Mesothelial cell of epicardium (in vitro differentiated cells): ENCODE data around the gene ZFX. TPM values are rescaled to one million over a fixed set of nuclear protein-coding genes. Genes with fewer than 3 reads are reported as not detected.

Experiments
- DNase-seq, 2 experiments: peaks; one replicate each; pipeline ENCODE4 v3.0.0; 2021; ENCODE audit warnings: low spot score in 2 of 2; ENCODE audit not compliant: unreplicated experiment in 2 of 2
- H3K27ac Mint-ChIP-seq: 2 replicates; pipeline ENCODE4 v1.8.0; 2021; ENCODE audit warnings: mixed read lengths
- H3K27me3 Mint-ChIP-seq: 2 replicates; pipeline ENCODE4 v1.8.0; 2021; ENCODE audit warnings: low read depth, mixed read lengths
- H3K36me3 Mint-ChIP-seq: 2 replicates; pipeline ENCODE4 v1.8.0; 2021; ENCODE audit warnings: mixed read lengths
- H3K4me1 Mint-ChIP-seq: 2 replicates; pipeline ENCODE4 v1.8.0; 2021; ENCODE audit warnings: mixed read lengths
- H3K4me3 Mint-ChIP-seq: 2 replicates; pipeline ENCODE4 v1.8.0; 2021; ENCODE audit warnings: mild to moderate bottlenecking, moderate library complexity, mixed read lengths
- H3K9me3 Mint-ChIP-seq: 2 replicates; pipeline ENCODE4 v1.8.0; 2021; ENCODE audit warnings: mixed read lengths
- total RNA-seq: library from RNA; stranded (reverse); gene quantifications from 3 replicates; pipeline ENCODE4 v1.2.1, GENCODE V29; 2021
- TF ChIP-seq, protein P1 (sequence below): fragments of 200-600 bp; sonication (generic); IDR thresholded peaks from one replicate; pipeline ENCODE4 v1.5.0; 2021; ENCODE audit warnings: antibody characterized with exemption; ENCODE audit not compliant: unreplicated experiment

The ZFX gene
- total RNA-seq, 1 donor from 2014 or later = 131 TPM

DNA sequence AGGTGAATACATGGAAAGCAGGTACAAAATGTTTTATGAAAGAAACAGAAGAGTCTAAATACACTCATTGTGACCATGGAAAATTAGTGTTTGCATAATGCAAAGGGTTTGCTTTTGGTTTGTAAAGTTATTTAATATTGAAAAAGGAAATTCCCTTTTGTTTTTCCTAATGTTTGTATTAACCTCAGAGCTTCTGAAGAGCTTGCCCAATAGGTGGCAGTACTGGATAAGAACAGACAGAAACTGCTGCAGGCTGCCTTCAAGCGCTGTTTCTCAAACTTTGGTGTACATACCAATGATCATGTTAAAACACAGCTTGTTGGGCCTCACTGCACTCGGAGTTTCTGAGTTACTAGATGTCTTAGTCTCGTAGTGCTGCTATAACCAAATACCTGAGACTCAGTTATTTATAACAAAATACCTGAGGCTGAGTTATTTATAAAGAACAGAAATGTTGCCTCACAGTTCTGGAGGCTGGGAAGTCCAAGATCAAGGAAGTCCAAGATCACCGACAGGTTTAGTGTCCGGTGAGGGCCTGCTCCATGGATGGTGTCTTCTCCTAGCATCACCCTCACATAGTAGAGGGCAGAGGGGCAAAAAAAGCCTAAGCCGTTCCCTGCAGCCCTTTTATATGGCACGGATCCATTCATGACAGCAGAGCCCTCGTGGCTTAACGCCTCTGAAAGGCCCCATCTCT lies 110.2 kb downstream of the ZFX start:
- peaks cover 13% of the 10 kb centered on the region for H3K27me3 Mint-ChIP-seq
- peaks cover 8% of the 10 kb centered on the region for H3K9me3 Mint-ChIP-seq
- DNase-seq = no peak
- H3K27ac Mint-ChIP-seq = no peak overlapping the region
- H3K4me3 Mint-ChIP-seq = no peak overlapping the region
- H3K36me3 Mint-ChIP-seq = no peaks in the 10 kb centered on the region
- TF ChIP-seq, protein P1, sequence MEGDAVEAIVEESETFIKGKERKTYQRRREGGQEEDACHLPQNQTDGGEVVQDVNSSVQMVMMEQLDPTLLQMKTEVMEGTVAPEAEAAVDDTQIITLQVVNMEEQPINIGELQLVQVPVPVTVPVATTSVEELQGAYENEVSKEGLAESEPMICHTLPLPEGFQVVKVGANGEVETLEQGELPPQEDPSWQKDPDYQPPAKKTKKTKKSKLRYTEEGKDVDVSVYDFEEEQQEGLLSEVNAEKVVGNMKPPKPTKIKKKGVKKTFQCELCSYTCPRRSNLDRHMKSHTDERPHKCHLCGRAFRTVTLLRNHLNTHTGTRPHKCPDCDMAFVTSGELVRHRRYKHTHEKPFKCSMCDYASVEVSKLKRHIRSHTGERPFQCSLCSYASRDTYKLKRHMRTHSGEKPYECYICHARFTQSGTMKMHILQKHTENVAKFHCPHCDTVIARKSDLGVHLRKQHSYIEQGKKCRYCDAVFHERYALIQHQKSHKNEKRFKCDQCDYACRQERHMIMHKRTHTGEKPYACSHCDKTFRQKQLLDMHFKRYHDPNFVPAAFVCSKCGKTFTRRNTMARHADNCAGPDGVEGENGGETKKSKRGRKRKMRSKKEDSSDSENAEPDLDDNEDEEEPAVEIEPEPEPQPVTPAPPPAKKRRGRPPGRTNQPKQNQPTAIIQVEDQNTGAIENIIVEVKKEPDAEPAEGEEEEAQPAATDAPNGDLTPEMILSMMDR = peak; percentile 47
- H3K4me1 Mint-ChIP-seq = peaks cover 13% of the 10 kb centered on the region

DNA sequence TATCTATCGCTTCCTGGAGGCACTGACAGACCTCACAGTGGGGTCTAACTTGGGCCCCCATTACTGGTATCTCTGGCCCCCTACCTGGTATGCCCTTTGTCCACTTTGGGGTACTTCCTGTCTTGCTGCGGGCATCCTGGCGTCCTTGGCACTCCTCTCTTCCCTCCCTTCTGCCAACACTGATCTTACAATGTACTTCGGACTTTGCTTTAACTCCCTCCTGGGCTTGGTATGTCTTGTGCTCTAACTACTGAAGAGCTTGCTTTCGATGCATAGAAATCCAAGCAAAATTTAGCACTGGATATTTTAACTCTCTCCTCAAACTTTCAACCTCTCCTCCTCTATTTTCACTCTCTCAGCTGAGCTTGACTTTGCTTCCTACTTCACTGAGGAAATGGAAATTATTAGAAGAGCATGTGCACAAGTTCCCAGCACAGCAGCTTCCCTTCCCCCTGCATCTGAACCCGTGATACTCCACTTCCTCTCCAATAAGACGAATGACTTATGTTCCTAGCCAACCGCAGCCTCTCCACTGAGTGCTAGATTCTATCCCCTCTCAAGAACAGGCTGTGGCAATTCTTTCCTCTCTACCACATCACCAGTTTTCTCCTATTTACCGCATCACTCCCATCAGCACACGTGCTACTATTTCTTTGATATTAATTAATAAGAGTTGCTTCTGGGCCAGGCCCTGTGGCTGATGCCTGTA lies 111.5 kb downstream of the ZFX start:
- peak overlapping the region; percentile 41 for H3K27ac Mint-ChIP-seq
- peaks cover 7% of the 10 kb centered on the region for H3K4me1 Mint-ChIP-seq
- peaks cover 8% of the 10 kb centered on the region for H3K9me3 Mint-ChIP-seq
- H3K4me3 Mint-ChIP-seq = no peak overlapping the region
- TF ChIP-seq, protein P1 = no peak
- peaks cover 13% of the 10 kb centered on the region for H3K27me3 Mint-ChIP-seq
- H3K36me3 Mint-ChIP-seq = no peaks in the 10 kb centered on the region
- no peak for DNase-seq

DNA sequence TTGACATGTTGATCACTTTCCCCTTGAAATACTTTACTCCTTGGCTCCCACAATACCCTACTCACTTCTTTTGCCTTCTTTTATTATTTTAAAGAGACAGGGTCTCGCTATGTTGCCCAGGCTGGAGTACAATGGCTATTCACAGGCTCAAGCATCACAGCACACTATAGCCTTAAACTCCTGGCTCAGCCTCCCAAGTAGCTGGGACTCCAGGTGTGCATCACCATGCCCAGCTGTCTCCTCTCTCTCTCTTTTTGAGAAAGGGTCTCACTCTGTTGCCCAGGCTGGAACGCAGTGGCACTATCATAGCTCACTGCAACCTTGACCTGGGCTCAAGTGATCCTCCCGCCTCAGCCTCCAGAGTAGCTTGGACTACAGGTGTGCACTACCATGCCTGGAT lies 112.8 kb downstream of the ZFX start:
- Mint-ChIP-seq H3K36me3 (no peaks in the 10 kb centered on the region), H3K27ac (no peak overlapping the region), H3K4me3 (no peak overlapping the region), H3K4me1 (peaks cover 7% of the 10 kb centered on the region), H3K27me3 (peaks cover 13% of the 10 kb centered on the region), H3K9me3 (no peaks in the 10 kb centered on the region)
- no peak for DNase-seq
- TF ChIP-seq, protein P1 = no peak

DNA sequence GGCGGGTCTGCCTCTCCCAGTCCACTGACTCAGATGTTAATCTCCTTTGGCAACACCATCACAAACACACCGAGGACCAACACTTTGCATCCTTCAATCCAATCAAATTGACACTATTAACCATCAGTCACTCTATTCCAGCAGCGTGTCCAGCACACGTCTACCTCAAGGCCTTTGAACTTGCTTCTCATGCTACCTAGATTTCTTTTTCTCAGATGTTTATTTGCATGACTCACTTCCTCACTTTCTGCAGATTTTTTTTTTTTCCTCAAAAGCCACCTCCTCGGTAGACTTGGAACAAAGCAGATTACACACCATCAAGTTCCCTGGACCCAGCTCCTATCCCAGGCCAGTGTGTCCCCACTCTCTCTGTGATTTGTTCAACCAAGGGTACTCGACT lies 114.9 kb downstream of the ZFX start:
- Mint-ChIP-seq H3K4me1 (peaks cover 7% of the 10 kb centered on the region), H3K27me3 (peaks cover 22% of the 10 kb centered on the region), H3K9me3 (no peaks in the 10 kb centered on the region), H3K4me3 (no peak overlapping the region), H3K36me3 (no peaks in the 10 kb centered on the region), H3K27ac (no peak overlapping the region)
- DNase-seq = no peak
- TF ChIP-seq, protein P1 = no peak

Other genes starting within 250 kb of the ZFX start
- gene APOO, start 241.8 kb upstream of the ZFX start, total RNA-seq = 45.2 to 55.7 TPM (median 50.5 TPM) in 3 replicates
- 0.13 TPM in 1 of 3 replicates, not detected in the others for gene CXorf58, start 241.7 kb upstream of the ZFX start, total RNA-seq
- 21.9 to 23.8 TPM (median 22.2 TPM) in 3 replicates for gene KLHL15, start 122.5 kb upstream of the ZFX start, total RNA-seq
- gene EIF2S3, start 94.8 kb upstream of the ZFX start, total RNA-seq = 460 to 475 TPM (median 474 TPM) in 3 replicates
- gene SUPT20HL2, start 164.3 kb downstream of the ZFX start, total RNA-seq = not detected in 3 replicates
- gene SUPT20HL1, start 210.9 kb downstream of the ZFX start, total RNA-seq = not detected in 3 replicates